CD4-positive, alpha-beta memory T cell (primary cell): ENCODE data around the gene CPM. TPM values are rescaled to one million over a fixed set of nuclear protein-coding genes. Genes with fewer than 3 reads are reported as not detected.
A peak's percentile ranks its signal among the peaks of the same experiment; 100 is the strongest.

ENCODE experiments used
- CTCF ChIA-PET: fragments of 350-600 bp; sonication (Branson Sonifier 250); formaldehyde crosslinking; loops from one replicate; lab custom pipeline; 2021; ENCODE audit warnings: inconsistent platforms; ENCODE audit not compliant: partially characterized antibody; lab: Charles Lee
- POLR2A ChIA-PET: fragments of 350-600 bp; sonication (Branson Sonifier 250); formaldehyde crosslinking; loops from one replicate; lab custom pipeline; 2021; ENCODE audit not compliant: partially characterized antibody; lab: Charles Lee
- DNase-seq, 5 donors: peaks; one replicate each; pipeline versions ENCODE4 v3.0.0 to v3.0.0-alpha.2; 2020 to 2022; ENCODE audit warnings: mixed read lengths in 1 of 5
- H3K27ac ChIP-seq: one replicate; pipeline ENCODE4 v1.7.0; 2013; ENCODE audit warnings: low read depth, low read length
- H3K27me3 ChIP-seq: 2 replicates; pipeline ENCODE4 v1.7.0; 2013; ENCODE audit warnings: mild to moderate bottlenecking, low read length, moderate library complexity; ENCODE audit not compliant: insufficient read depth
- H3K36me3 ChIP-seq: 2 replicates; pipeline ENCODE4 v1.7.0; 2013; ENCODE audit warnings: mild to moderate bottlenecking, low read length, moderate library complexity; ENCODE audit not compliant: insufficient read depth
- H3K4me1 ChIP-seq: 2 replicates; pipeline ENCODE4 v1.7.0; 2013; ENCODE audit warnings: mild to moderate bottlenecking, low read length, moderate library complexity; ENCODE audit not compliant: insufficient read depth
- H3K4me3 ChIP-seq, 2 donors: one replicate each; pipeline ENCODE4 v1.7.0; 2013; ENCODE audit warnings: low read length in 2 of 2, mild to moderate bottlenecking in 1 of 2
- H3K9me3 ChIP-seq, 2 donors: one replicate each; pipeline ENCODE4 v1.7.0; 2013; ENCODE audit warnings: low read length in 2 of 2, control low read depth in 1 of 2; ENCODE audit not compliant: control insufficient read depth in 1 of 2
- H3K27ac Mint-ChIP-seq, 7 donors: one replicate each; pipeline ENCODE4 v1.8.0; 2020 to 2021; ENCODE audit warnings: mixed read lengths in 7 of 7, mild to moderate bottlenecking in 6 of 7, inconsistent platforms in 3 of 7, moderate library complexity in 3 of 7
- H3K27me3 Mint-ChIP-seq, 2 donors: one replicate each; pipeline ENCODE4 v1.8.0; 2020 to 2021; ENCODE audit warnings: mixed read lengths in 2 of 2
- H3K36me3 Mint-ChIP-seq, 2 donors: one replicate each; pipeline ENCODE4 v1.8.0; 2020 to 2021; ENCODE audit warnings: mixed read lengths in 2 of 2, inconsistent platforms in 1 of 2, mild to moderate bottlenecking in 1 of 2
- H3K4me1 Mint-ChIP-seq, 4 donors: one replicate each; pipeline ENCODE4 v1.8.0; 2020 to 2021; ENCODE audit warnings: mixed read lengths in 4 of 4, mild to moderate bottlenecking in 1 of 4
- H3K4me3 Mint-ChIP-seq, 8 donors: one replicate each; pipeline ENCODE4 v1.8.0; 2020 to 2021; ENCODE audit warnings: mixed read lengths in 8 of 8, mild to moderate bottlenecking in 7 of 8, moderate library complexity in 6 of 8, inconsistent platforms in 3 of 8
- H3K9me3 Mint-ChIP-seq, 8 donors: one replicate each; pipeline ENCODE4 v1.8.0; 2020 to 2021; ENCODE audit warnings: mixed read lengths in 8 of 8, mild to moderate bottlenecking in 5 of 8, inconsistent platforms in 3 of 8, moderate library complexity in 1 of 8
- intact Hi-C: fragments of 100-400 bp; cut with micrococcal nuclease; formaldehyde crosslinking; loops from one replicate; pipeline ENCODE4 v1.15.1; 2023
- polyA plus RNA-seq, 2 donors: library from polyadenylated mRNA; unstranded; fragments of 300-500 nt; fragmentation: Illumina TruSeq; gene quantifications; one replicate each; pipeline ENCODE4 v1.2.3, GENCODE V29; 2021
- total RNA-seq, 2 experiments: library from RNA; stranded (reverse); gene quantifications; one replicate each; pipeline ENCODE4 v1.2.3, GENCODE V29; 2021

The CPM gene
- total and polyA plus RNA-seq, 4 experiments from 2014 or later = 1.3 to 3.1 (median 2.3) TPM

GRCh38 chr12:68888243-68888642 lies 44.7 kb downstream of the CPM start:
- Mint-ChIP-seq H3K36me3 (no peaks in the 10 kb centered on the region), H3K27ac (no peak overlapping the region), H3K9me3 (no peaks in the 10 kb centered on the region), H3K27me3 (peaks cover 0 to 2% of the 10 kb centered on the region in 2 donors), H3K4me3 (no peak overlapping the region), H3K4me1 (peaks cover 9 to 16% (median 10%) of the 10 kb centered on the region in 4 donors)
- no peak for DNase-seq
- Histone ChIP-seq H3K4me3 (no peak overlapping the region), H3K27me3 (no peaks in the 10 kb centered on the region), H3K36me3 (no peaks in the 10 kb centered on the region), H3K9me3 (no peaks in the 10 kb centered on the region), H3K27ac (no peak overlapping the region), H3K4me1 (peaks cover 8% of the 10 kb centered on the region)
- intact Hi-C loops = no loop called here
- CTCF ChIA-PET = no interaction called here
- POLR2A ChIA-PET = no interaction called here

GRCh38 chr12:68887641-68888040 lies 45.3 kb downstream of the CPM start:
- Mint-ChIP-seq H3K9me3 (no peaks in the 10 kb centered on the region), H3K36me3 (no peaks in the 10 kb centered on the region), H3K4me3 (no peak overlapping the region), H3K27me3 (peaks cover 0 to 2% of the 10 kb centered on the region in 2 donors), H3K27ac (no peak overlapping the region), H3K4me1 (peaks cover 9 to 16% (median 10%) of the 10 kb centered on the region in 4 donors)
- no peaks in the 10 kb centered on the region for H3K9me3 ChIP-seq
- no peaks in the 10 kb centered on the region for H3K27me3 ChIP-seq
- H3K27ac ChIP-seq = no peak overlapping the region
- H3K36me3 ChIP-seq = no peaks in the 10 kb centered on the region
- H3K4me1 ChIP-seq = peaks cover 8% of the 10 kb centered on the region
- intact Hi-C loops = no loop called here
- H3K4me3 ChIP-seq = no peak overlapping the region
- POLR2A ChIA-PET = no interaction called here
- DNase-seq = no peak
- CTCF ChIA-PET = no interaction called here

DNA sequence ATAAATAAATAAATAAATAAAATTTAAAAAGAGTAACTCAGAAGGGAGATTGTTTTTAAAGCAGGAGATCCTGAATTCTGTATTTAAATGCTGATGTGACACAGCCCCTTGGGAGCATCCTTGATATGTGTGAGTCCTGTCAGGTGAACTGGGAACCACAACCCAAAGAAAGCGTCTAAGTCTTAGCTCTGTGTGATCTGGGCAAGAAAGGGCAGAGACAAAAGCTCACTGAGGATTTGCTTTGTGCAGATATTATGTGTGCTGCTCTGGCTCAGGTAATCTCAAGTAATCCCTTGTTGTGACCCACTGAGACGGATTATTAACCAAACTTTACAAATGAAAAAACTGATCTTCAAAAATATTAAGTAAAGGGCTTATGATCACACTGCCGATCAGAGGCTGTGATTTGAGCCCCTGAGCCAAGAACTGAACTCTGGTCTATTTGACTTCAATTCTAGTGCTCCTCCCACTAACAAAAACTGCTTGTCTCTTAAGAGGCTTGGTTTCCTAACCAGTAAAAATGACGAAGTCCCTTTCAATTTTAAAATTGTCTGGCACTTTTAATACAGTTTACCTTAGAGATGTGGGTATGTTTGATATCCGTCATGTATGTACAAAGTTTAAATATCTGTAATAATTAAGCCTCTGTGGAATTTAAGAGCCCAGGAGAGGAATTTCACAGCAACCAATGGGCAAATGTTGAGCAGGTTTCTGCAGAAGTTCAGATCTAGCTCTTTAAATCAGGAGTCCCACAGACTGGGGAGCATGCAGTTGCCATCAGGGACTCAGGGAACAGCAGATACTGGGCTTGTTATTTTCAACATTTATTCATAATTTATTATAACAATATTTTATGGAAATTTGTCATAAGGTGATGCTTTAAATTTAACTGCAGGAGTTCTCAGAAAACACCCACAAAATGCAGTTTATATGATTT lies 46.1 kb downstream of the CPM start:
- peaks cover 4 to 12% (median 6%) of the 10 kb centered on the region in 4 donors for H3K4me1 Mint-ChIP-seq
- peaks cover 0 to 3% (median 0%) of the 10 kb centered on the region in 8 donors for H3K9me3 Mint-ChIP-seq
- DNase-seq = no peak
- Histone ChIP-seq H3K9me3 (no peaks in the 10 kb centered on the region), H3K36me3 (no peaks in the 10 kb centered on the region), H3K27me3 (no peaks in the 10 kb centered on the region), H3K27ac (no peak overlapping the region), H3K4me3 (no peak overlapping the region), H3K4me1 (peaks cover 2% of the 10 kb centered on the region)
- H3K4me3 Mint-ChIP-seq = no peak overlapping the region
- no peaks in the 10 kb centered on the region for H3K36me3 Mint-ChIP-seq
- H3K27ac Mint-ChIP-seq = no peak overlapping the region
- H3K27me3 Mint-ChIP-seq = peaks cover 0 to 2% of the 10 kb centered on the region in 2 donors
- intact Hi-C loops = no loop called here
- POLR2A ChIA-PET = no interaction called here
- CTCF ChIA-PET = no interaction called here

DNA sequence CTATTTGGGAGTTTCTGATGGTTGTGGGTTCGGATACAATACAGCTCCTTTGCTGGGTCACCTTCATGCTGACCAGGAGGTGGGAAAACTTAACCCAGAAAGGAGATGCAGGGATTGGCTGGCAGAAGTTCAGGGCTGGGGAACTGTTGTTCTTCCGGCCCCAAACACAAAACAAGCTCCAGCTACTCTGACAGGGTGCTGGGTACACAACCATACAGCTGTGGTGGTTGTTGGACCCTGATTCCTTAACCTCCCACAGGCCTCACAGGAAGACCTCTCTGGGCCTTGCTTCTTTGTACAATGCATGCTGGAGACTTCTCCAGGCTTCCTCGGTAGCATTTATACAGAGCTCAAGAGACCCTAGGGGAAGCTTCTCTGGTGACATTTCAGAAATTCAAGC lies 47.6 kb downstream of the CPM start:
- no peak for DNase-seq
- H3K4me1 Mint-ChIP-seq = no peaks in the 10 kb centered on the region
- H3K27ac Mint-ChIP-seq = no peak overlapping the region
- POLR2A ChIA-PET = no interaction called here
- CTCF ChIA-PET = interaction anchor here (0.6 kb wide), 1 partner anchor 12 kb away, joined by 3 read pairs; no protein-coding TSS in a partner anchor
- Histone ChIP-seq H3K36me3 (no peaks in the 10 kb centered on the region), H3K27ac (no peak overlapping the region), H3K4me3 (no peak overlapping the region), H3K27me3 (no peaks in the 10 kb centered on the region), H3K4me1 (no peaks in the 10 kb centered on the region), H3K9me3 (no peaks in the 10 kb centered on the region)
- peaks cover 0 to 3% (median 0%) of the 10 kb centered on the region in 8 donors for H3K9me3 Mint-ChIP-seq
- no peaks in the 10 kb centered on the region for H3K36me3 Mint-ChIP-seq
- no peaks in the 10 kb centered on the region for H3K27me3 Mint-ChIP-seq
- intact Hi-C loops = no loop called here
- no peak overlapping the region for H3K4me3 Mint-ChIP-seq

DNA sequence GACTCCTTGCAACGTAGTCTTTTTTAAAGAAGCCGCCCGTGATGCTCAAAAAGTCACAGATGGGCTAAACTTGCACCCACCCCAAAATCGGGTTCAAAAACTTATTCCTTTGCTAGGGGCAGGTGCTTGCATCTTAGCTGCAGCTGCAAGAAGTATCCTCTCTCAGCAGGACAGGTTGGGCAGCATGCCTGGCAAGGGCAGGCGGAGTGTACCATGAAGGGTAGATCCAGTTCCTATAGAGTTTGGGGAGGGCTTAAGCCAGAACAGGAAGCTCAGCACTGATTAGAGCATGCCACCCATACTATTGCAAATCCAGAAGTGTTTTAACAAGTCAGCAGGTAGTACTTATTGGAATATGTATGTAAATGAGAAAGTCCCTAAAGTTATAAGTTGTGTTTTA lies 48.7 kb downstream of the CPM start:
- no peak overlapping the region for H3K4me3 ChIP-seq
- Mint-ChIP-seq H3K27ac (no peak overlapping the region), H3K36me3 (no peaks in the 10 kb centered on the region), H3K4me1 (no peaks in the 10 kb centered on the region), H3K4me3 (no peak overlapping the region), H3K27me3 (no peaks in the 10 kb centered on the region), H3K9me3 (peaks cover 0 to 3% (median 0%) of the 10 kb centered on the region in 8 donors)
- no peak overlapping the region for H3K27ac ChIP-seq
- CTCF ChIA-PET = no interaction called here
- H3K36me3 ChIP-seq = no peaks in the 10 kb centered on the region
- POLR2A ChIA-PET = no interaction called here
- no peaks in the 10 kb centered on the region for H3K4me1 ChIP-seq
- no peak for DNase-seq
- H3K27me3 ChIP-seq = no peaks in the 10 kb centered on the region
- no peaks in the 10 kb centered on the region for H3K9me3 ChIP-seq
- intact Hi-C loops = no loop called here

- CTCF ChIA-PET = interaction anchor here (1.2 kb wide), 1 partner anchor 8 kb away, joined by 3 read pairs; no protein-coding TSS in a partner anchor
- POLR2A ChIA-PET = no interaction called here
- H3K36me3 Mint-ChIP-seq = no peaks in the 10 kb centered on the region
Observed at GRCh38 chr12:68883151-68883550, 49.8 kb downstream of the CPM start.

GRCh38 chr12:68882251-68882964 lies 50.6 kb downstream of the CPM start:
- intact Hi-C loops = no loop called here
- no peaks in the 10 kb centered on the region for H3K4me1 Mint-ChIP-seq
- POLR2A ChIA-PET = no interaction called here
- no peaks in the 10 kb centered on the region for H3K27me3 Mint-ChIP-seq
- CTCF ChIA-PET = interaction anchor here (1.2 kb wide), 1 partner anchor 9 kb away, joined by 3 read pairs; no protein-coding TSS in a partner anchor
- H3K27ac ChIP-seq = no peak overlapping the region
- DNase-seq = no peak
- no peaks in the 10 kb centered on the region for H3K36me3 Mint-ChIP-seq
- H3K36me3 ChIP-seq = no peaks in the 10 kb centered on the region
- no peak overlapping the region for H3K4me3 Mint-ChIP-seq
- no peaks in the 10 kb centered on the region for H3K27me3 ChIP-seq
- peaks cover 0 to 3% (median 2%) of the 10 kb centered on the region in 8 donors for H3K9me3 Mint-ChIP-seq
- no peaks in the 10 kb centered on the region for H3K9me3 ChIP-seq
- H3K4me1 ChIP-seq = no peaks in the 10 kb centered on the region
- H3K4me3 ChIP-seq = no peak overlapping the region
- H3K27ac Mint-ChIP-seq = no peak overlapping the region

More at GRCh38 chr12:68883151-68883550, 49.8 kb downstream of the CPM start:
- Mint-ChIP-seq H3K9me3 (peaks cover 0 to 3% (median 2%) of the 10 kb centered on the region in 8 donors), H3K27me3 (no peaks in the 10 kb centered on the region), H3K4me3 (peak overlapping the region in 1 of 8 donors; percentile 17), H3K27ac (no peak overlapping the region), H3K4me1 (no peaks in the 10 kb centered on the region)
- Histone ChIP-seq H3K9me3 (no peaks in the 10 kb centered on the region), H3K4me3 (no peak overlapping the region), H3K27ac (no peak overlapping the region), H3K36me3 (no peaks in the 10 kb centered on the region), H3K27me3 (no peaks in the 10 kb centered on the region), H3K4me1 (no peaks in the 10 kb centered on the region)
- no peak for DNase-seq
- intact Hi-C loops = no loop called here
